Islet of Langerhans (tissue), 1 donor: ENCODE measurements around the gene PEX11G.
A peak's percentile ranks its signal among the peaks of the same experiment; 100 is the strongest.
"Not testable (repeated sequence)": the region's sequence is repeated elsewhere in the genome, so short reads cannot be mapped to it uniquely, and the experiment has no call there.

Experiments
- FAIRE-seq: peaks from one replicate; lab custom pipeline; 2011; peaks lifted over from hg19 to GRCh38; lab: Jason Lieb, UNC

The PEX11G gene

DNA sequence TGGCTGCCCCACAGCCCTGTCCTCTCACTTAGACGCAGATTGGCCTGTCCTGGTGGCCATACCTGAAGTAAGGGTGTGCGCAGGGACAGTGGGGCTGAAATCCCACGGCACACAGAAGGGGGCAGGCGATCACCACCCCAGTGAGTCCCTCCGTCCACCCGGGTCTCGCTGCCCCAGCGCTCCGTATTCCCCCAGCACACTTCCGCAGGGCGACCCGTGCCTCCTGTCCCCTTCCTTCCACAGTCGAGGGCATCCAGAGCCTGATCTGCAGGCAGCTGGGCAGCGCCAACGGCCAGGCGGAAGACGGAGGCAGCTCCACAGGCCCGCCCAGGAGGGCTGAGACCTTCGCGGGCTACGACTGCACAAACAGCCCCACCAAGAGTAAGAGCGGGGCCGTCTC lies 25.3 kb downstream of the PEX11G start:
- no peak for FAIRE-seq

DNA sequence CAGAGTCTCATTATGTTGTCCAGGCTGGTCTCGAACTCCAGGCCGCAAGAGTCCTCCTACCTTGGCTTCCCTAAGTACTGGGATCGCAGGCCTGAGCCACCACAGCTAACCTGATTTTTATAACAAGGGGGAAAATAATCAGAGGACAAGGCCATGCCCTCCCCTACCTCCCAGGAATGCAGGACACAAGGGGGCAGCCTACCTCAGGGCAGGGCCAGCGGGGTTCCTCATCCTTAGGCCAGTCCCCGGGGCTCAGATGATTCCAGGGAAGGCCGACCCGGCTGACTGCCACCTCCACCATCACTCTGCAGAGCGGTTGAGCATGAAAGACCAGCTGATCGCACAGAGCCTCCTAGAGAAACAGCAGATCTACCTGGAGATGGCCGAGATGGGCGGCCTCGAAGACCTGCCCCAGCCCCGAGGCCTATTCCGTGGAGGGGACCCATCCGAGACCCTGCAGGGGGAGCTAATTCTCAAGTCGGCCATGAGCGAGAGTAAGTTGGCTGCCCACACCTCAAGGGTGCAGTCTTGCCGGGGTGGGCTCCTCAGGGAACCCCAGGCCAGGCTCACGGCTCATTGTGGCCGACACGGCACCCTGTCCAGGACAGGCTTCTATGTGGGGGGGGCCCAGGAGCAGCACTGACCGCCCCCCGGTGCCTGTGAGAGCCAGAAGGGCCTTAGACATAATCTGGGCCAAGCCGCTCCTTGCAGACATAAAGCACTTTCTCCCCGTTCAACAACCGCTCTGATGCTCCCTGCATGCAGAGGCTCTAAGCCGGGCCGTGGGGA lies 26.8 kb downstream of the PEX11G start:
- no peak for FAIRE-seq

DNA sequence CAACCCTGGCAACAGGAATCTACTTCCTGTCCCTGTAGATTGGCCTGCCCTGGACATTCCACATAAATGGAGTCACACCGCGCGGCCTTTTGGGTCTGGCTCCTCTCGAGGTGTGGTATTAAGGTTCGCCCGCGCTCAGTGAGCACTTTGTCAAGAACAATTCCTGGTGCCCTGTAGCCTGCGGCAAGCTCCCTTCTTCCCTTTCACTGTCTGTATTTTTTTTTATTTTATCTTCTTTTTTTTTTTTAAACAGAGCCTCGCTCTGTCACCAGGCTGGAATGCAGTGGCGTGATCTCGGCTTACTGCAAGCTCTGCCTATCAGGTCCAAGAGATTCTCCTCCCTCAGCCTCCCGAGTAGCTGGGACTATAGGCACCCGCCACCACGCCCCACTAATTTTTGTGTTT lies 28.3 kb downstream of the PEX11G start:
- FAIRE-seq = no peak

DNA sequence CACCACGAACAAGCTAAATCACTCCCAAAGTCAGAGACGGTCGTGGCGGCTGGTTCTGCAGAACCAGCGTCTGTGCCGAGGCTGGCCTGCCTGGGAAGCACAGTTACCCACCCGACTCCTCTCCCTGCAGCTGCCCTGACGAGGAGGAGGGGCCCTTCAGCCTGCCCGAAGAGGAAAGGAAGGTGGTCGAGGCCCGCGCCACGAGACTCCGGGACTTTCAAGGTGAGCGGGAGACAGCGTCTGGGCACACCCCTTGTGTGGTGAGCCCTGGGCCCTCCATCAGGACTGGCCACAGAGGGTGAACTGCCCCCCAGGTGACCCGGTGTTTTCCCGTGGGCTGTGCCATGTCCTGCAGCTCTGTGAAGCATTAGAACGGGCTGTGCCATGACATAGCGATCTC lies 29.1 kb downstream of the PEX11G start:
- no peak for FAIRE-seq

DNA sequence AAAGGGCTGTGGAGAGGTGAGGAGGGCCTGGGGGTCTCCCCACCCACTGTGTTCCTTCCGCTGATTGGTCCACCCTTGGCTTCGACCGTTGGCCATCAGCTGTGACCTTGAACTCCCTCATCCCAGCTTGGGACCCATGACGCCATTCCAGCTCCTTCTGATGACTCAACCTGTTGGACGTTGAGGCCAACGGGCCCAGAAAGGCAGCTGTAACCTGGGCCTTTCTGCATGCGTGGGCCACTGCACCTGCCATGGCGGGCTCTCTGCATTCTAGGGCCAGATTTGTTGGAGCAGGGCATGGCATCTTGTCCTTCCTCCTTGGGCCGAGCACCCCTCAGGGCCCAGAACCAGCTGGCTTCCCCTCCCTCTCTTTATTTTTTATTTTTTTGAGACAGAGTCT lies 30.2 kb downstream of the PEX11G start:
- no peak for FAIRE-seq

DNA sequence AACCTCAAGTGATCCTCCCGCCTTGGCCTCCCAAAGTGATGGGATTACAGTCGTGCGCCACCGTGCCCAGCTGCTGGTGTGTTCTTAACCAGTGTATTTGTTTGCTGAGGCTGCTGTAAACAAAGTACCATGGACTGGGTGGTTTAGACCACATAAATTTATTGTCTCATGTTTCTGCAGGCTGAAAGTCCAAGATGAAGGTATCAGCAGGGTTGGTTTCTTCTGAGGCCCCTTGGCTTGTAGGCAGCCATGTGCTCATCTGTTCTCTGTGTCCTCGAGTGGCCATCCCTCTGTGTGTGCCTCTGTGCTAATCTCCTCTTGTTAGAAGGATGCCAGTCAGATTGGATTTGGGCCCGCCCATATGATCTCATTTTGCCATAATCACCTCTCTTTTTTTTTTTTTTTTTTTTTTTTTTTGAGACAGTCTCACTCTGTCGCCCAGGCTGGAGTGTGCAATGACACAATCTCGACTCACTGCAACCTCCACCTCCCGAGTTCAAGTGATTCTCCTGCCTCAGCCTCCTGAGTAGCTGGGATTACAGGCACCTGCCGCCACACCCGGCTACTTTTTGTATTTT lies 31.8 kb downstream of the PEX11G start:
- no peak for FAIRE-seq

DNA sequence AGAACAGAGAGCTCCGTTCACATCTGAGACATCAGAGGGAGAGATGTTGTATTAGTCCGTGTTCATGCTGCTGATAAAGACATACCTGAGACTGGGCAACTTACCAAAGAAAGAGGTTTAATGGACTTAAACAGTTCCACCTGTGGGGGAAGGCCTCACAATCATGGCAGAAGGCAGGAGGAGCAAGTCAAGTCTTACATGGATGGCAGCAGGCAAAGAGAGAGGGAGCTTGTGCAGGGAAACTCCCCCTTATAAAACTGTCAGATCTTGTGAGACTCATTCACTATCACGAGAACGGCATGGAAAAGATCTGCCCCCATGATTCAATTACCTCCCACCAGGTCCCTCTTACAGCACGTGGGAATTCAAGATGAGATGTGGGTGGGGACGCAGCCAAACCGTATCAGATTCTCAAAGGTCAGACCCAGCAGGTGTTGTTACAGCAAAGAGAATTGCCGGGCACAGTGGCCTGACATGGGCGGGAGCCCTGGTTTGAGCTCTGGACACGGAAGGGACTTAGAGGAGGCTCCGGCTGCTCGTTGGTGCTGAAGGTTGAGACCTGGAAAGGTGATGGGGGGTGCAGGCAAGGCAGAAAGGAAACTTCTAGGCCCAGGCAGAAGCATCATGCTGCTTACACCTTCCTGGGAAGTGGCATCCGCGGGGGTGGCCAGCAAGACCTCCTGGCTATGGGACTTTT lies 33.1 kb downstream of the PEX11G start:
- no peak for FAIRE-seq

DNA sequence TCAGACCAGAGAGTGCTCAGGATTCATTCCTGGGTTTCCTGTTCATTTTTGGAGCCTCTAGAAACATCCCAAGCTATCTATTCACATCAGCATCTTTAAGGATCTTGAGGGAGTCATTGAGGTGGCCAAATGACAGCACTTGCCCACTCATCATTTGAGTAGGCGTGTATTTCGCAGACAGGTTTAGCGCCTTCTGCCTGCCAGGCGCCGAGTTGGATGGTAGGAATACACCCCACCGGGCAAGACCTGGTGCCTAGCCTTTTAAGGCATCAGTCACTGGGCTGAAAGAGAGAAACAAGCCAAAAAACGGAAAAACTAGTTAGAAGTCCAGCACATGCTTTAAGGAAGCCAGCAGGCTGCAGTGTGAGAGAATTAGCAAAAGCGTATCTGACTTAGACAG lies 33.8 kb downstream of the PEX11G start:
- no peak for FAIRE-seq

DNA sequence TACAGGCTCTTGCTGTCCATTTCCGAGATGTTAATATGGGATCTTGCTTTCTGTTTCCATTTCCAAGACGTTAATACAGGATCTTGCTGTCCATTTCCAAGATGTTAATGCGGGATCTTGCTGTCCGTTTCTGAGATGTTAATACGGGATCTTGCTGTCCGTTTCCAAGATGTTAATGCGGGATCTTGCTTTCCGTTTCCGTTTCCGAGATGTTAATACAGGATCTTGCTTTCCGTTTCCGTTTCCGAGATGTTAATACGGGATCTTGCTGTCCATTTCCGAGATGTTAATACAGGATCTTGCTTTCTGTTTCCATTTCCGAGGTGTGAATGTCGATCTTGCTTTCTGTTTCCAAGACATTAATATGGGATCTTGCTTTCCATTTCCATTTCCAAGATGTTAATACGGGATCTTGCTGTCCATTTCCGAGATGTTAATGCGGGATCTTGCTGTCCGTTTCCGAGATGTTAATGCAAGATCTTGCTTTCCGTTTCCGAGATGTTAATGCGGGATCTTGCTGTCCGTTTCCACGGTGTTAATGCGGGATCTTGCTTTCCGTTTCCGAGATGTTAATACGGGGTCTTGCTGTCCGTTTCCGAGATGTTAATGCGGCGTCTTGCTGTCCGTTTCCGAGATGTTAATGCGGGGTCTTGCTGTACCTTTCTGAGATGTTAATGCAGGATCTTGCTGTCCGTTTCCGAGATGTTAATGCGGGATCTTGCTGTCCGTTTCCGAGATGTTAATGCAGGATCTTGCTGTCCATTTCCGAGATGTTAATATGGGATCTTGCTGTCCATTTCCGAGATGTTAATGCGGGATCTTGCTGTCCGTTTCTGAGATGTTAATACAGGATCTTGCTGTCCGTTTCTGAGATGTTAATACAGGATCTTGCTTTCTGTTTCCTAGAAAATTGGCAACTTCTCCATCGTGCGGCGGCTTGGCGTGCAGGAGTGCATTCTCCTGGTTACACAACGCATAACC lies 38.3 kb downstream of the PEX11G start:
- FAIRE-seq = peak; percentile 93

DNA sequence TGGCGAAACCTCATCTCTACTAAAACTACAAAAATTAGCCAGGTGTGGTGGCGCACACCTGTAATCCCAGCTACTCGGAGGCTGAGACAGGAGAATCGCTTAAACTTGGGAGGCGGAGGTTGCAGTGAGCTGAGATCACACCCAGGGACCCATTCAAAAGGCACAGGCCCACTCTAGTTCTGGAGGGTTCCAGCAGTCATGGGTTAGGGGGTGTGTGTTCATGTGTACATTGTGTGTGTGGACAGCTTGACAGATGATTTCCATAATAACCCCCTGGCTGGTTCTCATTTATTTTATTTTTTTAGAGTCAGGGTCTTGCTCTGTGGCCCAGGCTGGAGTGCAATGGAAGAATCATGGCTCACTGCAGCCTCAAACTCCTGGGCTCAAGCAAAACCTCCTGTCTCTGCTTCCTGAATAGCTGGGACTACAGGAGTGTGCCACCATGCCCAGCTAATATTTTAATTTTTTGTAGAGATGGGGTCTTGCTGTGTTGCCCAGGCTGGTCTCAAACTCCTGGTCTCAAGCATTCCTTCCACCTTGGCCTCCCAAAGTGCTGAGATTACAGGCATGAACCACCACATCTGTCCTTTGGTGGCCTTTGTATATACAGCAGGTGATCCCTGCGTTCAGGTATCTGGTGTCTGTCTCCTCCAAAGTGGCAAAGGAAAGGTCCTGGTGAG lies 39.3 kb downstream of the PEX11G start:
- FAIRE-seq = not testable (repeated sequence)

DNA sequence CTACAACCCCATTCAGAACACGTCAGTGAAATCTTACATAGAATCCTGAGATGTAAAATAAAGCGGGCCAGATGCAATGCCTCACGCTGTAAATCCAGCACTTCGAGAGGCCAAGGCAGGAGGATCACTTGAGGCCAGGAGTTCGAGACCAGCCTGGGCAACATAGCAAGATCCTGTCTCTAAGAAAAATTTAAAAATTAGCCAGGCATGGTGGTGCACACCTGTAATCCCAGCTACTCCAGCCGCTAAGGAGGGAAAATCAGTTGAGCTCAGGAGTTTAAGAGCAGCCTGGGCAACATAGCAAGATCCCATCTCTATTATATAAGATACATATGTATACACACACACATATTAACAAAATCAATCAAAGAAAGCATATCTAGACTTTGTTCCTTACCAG lies 41.2 kb downstream of the PEX11G start:
- no peak for FAIRE-seq

DNA sequence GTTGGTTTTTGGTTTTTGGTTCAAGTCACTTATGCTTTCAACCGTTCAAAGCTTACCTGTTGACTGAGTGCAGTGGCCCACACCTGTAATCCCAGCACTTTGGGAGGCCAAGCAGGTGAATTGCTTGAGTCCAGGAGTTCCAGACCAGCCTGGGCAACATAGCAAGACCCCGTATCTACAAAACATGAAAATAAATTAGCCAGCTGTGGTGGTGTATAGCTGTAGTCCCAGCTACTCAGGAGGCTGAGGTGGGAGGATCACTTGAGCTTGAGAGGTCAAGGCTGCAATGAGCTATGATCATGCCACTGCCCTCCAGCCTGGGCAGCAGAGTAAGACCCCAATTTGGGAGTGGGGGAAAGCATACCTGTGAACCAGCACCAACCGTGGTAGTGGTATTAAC lies 43.7 kb downstream of the PEX11G start:
- no peak for FAIRE-seq

DNA sequence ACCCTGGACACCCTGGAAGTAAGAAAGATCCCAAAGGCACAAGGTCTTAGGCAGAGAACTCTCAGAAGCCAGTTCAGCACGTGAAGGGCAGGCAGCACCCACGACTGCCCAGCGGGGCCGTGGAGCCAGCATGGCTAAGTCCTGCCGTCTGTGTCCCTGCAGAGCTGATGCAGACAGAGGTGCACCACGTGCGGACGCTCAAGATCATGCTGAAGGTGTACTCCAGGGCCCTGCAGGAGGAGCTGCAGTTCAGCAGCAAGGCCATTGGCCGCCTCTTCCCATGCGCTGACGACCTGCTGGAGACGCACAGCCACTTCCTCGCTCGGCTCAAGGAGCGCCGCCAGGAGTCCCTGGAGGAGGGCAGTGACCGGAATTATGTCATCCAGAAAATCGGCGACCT lies 44.8 kb downstream of the PEX11G start:
- FAIRE-seq = no peak

DNA sequence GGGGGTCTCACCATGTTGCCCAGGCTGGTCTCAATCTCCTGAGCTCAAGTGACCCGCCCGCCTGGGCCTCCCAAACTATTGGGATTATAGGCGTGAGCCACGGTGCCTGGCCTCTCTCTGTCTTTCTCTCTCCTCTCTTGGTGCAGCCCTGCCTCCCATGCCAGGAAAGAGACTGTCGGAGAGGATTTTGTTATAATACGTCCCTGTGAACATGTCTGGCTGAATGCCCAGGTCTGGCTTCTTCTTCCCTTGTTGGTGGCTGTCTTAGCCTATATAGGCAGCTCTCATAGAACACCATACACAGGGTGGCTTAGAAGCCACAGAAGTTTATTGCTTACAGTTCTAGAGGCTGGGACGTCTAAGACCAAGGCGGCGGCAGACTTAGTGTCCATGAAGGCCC lies 46.4 kb downstream of the PEX11G start:
- no peak for FAIRE-seq

DNA sequence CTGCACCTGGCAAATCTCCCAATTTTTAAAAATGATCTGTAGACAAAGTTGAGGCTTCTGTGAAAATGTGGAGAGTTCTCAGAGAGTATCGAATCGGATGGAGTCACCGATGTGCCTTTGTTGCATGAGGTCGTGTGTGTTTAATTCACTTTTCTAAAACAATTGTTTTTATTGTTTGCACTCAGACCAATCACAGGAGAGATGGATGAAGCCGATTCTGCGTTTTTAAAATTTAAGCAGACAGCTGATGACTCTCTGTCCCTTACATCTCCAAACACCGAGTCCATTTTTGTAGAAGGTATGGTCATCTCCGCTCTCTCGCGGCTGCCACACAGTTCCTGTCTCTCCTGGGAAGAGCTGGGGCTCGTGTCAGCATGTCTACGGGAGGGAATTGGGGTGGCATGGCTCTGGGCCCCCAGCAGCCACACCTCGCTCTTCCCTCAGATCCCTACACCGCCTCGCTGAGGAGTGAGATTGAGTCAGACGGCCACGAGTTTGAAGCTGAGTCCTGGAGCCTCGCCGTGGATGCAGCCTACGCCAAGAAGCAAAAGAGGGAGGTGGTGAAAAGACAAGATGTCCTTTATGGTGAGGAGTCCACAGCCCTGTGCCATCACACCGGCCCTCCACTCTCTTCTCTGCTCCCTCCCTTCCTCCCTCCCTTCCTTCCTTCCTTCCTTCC lies 47.2 kb downstream of the PEX11G start:
- FAIRE-seq = no peak

DNA sequence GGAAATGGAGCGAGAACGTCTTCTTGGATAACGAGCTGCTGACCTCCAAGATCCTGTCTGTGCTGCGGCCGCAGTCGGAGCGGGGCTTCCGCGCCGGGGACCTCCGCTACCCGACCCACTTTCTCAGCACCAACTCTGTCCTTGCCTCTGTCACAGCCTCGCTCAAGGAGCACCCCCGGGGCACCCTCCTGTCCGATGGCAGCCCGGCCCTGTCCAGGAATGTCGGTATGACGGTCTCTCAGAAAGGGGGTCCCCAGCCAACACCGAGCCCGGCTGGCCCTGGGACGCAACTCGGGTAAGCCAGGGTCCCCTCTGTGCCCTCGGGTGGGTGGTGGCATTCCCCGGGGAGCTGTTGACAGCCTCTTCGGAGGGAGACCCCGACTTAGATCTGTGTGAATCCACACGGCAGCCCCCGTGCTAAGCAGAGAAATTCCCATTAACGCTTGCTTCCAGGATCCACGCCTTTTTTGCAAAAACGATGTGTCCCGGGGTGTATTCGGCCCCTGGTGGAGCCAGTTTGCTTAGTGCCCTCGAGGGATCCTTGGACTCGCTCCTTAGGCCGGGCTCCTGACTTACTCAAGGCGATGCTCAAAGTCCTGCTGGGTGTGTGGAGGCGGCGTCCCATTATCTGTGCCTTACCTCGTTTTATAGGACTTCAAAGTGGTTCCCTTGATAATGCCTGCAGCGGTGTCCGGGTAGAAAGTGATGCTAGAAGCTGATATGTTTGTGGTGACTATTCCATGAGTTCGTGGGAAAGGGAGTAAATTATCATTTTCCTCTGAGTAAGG lies 48.5 kb downstream of the PEX11G start:
- FAIRE-seq = no peak

DNA sequence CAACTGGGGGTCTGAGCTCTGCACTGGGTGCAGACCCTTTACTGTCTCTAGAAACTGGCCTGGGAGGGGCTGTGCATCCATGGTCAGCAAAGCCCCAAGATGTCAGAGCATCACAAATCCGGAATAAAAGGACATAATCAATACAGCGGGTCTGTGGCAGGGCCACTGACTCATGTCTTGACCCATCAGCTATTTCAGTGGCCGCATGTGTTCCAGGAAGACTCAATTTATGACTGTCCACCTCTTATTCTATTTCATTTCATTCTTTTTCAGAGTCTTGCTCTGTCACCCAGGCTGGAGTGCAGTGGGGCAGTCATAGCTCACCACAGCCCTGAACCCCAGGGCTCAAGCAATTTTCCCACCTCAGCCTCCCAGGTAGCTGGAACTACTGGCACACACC lies 53.2 kb downstream of the PEX11G start:
- no peak for FAIRE-seq

DNA sequence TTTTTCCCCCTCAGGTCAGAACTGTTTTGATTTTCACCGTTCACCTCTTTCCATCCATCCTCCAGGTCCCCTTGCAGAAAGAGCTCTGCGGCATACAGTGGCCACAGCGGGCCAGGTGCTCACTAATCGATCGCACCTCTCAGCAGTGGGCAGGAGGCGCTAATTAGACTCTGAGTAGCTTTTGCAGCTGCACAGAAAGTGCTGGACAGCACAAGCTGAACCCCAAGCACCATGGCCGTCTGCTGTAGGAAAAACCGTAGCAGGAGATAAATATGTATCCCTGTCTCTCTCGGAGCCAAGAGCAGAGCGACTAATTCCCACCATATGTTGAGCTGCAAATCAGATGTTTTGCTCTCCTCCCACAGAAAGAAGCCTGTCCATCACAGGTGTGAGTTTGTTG lies 54.4 kb downstream of the PEX11G start:
- no peak for FAIRE-seq

DNA sequence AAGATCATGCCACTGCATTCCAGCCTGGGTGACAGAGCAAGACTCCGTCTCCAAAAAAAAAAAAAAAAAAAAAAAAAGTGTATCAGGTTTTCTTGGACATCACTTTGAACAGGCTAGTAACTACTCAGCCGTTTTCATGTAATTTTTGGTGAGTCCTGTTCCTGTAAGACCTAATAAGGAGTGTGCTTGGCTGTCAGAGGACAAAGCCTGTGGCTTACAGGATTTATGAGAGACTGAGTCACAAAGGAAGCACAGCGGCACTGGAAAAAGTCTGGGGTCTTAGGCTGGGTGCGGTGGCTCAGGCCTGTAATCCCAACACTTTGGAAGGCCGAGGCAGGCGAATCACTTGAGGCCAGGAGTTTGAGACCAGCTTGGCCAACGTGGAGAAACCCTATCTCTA lies 55.4 kb downstream of the PEX11G start:
- FAIRE-seq = not testable (repeated sequence)

DNA sequence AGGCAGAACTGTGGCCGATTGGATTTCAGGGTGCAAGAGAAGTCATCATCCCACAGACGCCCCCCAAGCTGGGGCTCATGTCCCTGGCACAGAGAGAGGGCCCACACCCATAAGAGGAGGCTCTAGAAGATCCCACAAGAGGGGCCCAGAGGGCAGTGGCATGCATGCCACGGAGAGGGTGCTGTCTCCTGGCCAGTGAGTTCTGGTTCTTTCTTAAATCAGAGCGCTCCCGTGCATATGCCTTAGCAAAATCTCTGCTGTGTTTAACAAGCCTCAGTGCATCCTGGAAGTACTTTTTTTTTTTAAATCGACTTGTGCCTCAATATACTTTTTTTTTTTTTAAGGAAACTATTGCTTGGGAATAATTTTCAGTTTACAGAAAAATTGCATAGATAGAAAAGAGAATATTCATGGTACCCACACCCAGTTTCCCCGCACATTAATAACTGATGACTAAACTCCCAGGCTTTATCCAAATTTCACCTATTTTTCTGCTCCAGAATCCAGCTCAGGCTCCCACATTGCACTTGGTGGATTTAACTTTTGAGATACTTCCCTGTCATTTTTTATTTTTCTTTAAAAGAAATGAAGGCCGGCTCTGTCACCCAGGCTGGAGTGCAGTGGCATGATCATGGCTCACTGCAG lies 59.1 kb downstream of the PEX11G start:
- FAIRE-seq = no peak
